ENCODE data around the gene BUB3.

The BUB3 gene

DNA sequence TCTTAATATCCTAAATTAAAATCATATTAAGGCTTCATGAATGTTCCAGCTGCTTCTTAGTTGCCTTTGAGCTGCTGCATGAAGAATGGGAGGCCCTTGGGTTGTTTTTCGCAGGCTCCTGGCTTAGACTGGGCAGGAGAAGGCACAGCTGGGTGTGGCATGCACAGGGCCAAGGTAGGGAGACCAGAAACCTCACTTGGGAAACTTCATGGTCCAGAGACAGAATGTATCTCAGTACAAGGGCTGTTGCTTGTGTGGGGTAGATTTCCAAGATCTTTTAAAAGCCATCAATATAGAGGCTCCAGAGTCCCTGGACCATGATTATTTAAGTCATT lies 49.9 kb downstream of the BUB3 start:
- DNase-seq (ENCODE audit: low read depth): no peak

GRCh38 chr10:123205041-123205440 lies 50.8 kb downstream of the BUB3 start:
- DNase-seq (ENCODE audit: low read depth): no peak

DNA sequence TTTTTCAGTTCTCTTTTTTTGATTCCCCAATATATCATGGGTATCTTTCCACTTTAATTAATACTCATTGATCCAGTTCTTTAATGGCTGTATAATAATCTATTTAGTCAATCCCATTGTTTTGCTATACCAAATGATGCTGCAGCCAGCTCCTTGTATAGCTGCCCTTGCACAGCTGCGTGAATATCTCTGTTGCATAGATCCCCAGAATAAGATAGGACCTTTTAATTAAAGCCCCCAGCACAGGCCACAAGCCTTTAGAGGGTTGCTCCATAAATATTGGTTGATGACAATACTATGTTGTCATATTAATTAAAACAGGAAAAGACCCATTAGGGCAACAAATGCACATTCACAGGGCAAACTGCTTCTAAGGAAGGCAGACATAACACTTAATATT lies 57.9 kb downstream of the BUB3 start:
- no peak for DNase-seq (ENCODE audit: low read depth)

- DNase-seq (ENCODE audit: low read depth): no peak
Observed at GRCh38 chr10:123212640-123213039, 58.4 kb downstream of the BUB3 start.

- DNase-seq (ENCODE audit: low read depth): no peak
Observed at GRCh38 chr10:123213192-123213591, 59.0 kb downstream of the BUB3 start.
